ENCODE data around the gene DUOX2. TPM values are rescaled to one million over a fixed set of nuclear protein-coding genes. Genes with fewer than 3 reads are reported as not detected.
A peak's percentile ranks its signal among the peaks of the same experiment; 100 is the strongest.
"Not testable (repeated sequence)": the region's sequence is repeated elsewhere in the genome, so short reads cannot be mapped to it uniquely, and the experiment has no call there.

Gene DUOX2
- total and polyA plus RNA-seq, 11 donors, result 0.02 to 1.4 (median 0.11) TPM

DNA sequence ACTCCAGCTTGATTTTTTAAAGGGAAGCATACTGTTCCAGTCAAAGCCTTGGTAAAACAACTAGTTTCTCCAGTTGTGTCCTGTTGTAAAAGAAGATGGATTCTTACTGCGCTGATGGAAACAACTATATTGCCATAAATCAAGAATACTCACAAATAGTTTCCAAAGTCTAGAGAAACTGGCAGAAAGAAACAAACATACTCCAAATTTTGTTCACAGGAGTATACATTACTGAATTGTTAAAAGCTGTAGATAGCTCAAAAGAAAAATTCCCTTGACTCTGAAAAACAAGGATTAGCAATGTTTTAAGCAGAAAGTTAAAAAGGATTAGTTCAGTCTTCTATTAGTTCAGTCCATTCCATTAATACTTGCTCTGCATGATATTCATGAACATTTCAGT lies 63.4 kb downstream of the DUOX2 start:
- Histone ChIP-seq H3K9me3 (peaks cover 0 to 6% (median 0%) of the 10 kb centered on the region in 12 donors), H3K27me3 (no peaks in the 10 kb centered on the region), H3K27ac (no peak overlapping the region), H3K4me1 (peaks cover 0 to 7% (median 0%) of the 10 kb centered on the region in 12 donors), H3K4me3 (no peak overlapping the region), H3K36me3 (peaks cover 0 to 6% (median 0%) of the 10 kb centered on the region in 9 donors)
- ATAC-seq (no peak), DNase-seq (no peak)
- intact Hi-C loops (cut with DNase I), result no loop called here
- WGBS, 4 donors, result 99 to 100% (median 100%) methylated on average over 1 of the region's 1 CpG
- TF ChIP-seq CTCF (IDR thresholded peaks at IDR 0.05), result no peak
- TF ChIP-seq POLR2A (IDR thresholded peaks at IDR 0.05), result no peak

GRCh38 chr15:45048794-45049631 lies 65.0 kb downstream of the DUOX2 start:
- DNase-seq, result peak in 2 of 5 donors; percentile 20 to 21
- ATAC-seq, result peak in 3 of 4 donors; percentile 51 to 86 (median 85)
- H3K27me3 ChIP-seq, result no peaks in the 10 kb centered on the region
- H3K36me3 ChIP-seq, result peaks cover 0 to 12% (median 0%) of the 10 kb centered on the region in 9 donors
- intact Hi-C loops (cut with DNase I), result no loop called here
- no peak overlapping the region for H3K4me3 ChIP-seq
- 41 to 52% (median 50%) methylated on average over 7 of the region's 7 CpGs for WGBS, 4 donors
- H3K4me1 ChIP-seq, result peaks cover 0 to 7% (median 0%) of the 10 kb centered on the region in 12 donors
- peaks cover 0 to 6% (median 0%) of the 10 kb centered on the region in 12 donors for H3K9me3 ChIP-seq
- peak overlapping the region in 4 of 12 donors; percentile 7 to 84 (median 18) for H3K27ac ChIP-seq
- no peak for TF ChIP-seq CTCF (IDR thresholded peaks at IDR 0.05)
- TF ChIP-seq POLR2A (IDR thresholded peaks at IDR 0.05), result no peak

GRCh38 chr15:45048449-45048793 lies 65.6 kb downstream of the DUOX2 start:
- DNase-seq; H3K27me3 ChIP-seq; H3K4me3 ChIP-seq; H3K9me3 ChIP-seq; H3K4me1 ChIP-seq; intact Hi-C loops (cut with DNase I): not testable (repeated sequence)
- Histone ChIP-seq H3K36me3 (peaks cover 0 to 12% (median 0%) of the 10 kb centered on the region in 9 donors), H3K27ac (peak overlapping the region in 1 of 12 donors; percentile 84)
- 78 to 83% (median 78%) methylated on average over 4 of the region's 4 CpGs for WGBS, 4 donors
- ATAC-seq, result peak in 1 of 4 donors; percentile 14

GRCh38 chr15:45044270-45044669 lies 69.7 kb downstream of the DUOX2 start:
- WGBS, 4 donors, result 100% methylated on average over 1 of the region's 1 CpG; no CpG with 5 or more reads in 2 of the 4 donors
- H3K4me1 ChIP-seq; ATAC-seq; DNase-seq; H3K9me3 ChIP-seq; intact Hi-C loops (cut with DNase I); H3K27ac ChIP-seq; H3K27me3 ChIP-seq; H3K4me3 ChIP-seq: not testable (repeated sequence)
- H3K36me3 ChIP-seq, result peaks cover 0 to 12% (median 0%) of the 10 kb centered on the region in 9 donors

DNA sequence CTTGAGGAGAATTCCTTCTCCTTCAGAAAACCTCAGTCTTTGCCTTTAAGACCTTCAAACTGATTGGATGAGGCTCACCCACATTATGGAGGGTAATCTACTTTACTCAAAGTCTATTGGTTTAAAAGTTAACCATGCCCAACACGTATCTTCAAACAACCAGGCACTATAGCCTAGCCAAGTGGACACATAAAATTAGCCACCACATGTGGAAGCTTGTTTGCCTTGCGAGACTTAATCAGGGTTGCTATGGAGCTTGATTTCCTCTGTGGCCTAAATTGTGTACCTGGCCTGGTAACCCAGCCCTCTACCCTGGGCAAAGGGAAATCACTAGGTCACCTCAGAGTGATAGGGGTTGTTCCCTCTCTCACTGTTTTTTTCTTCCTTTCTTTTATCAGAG lies 71.1 kb downstream of the DUOX2 start:
- H3K27ac ChIP-seq; H3K27me3 ChIP-seq; H3K4me3 ChIP-seq; H3K4me1 ChIP-seq; DNase-seq; ATAC-seq; intact Hi-C loops (cut with DNase I); H3K9me3 ChIP-seq: not testable (repeated sequence)
- peaks cover 0 to 12% (median 0%) of the 10 kb centered on the region in 9 donors for H3K36me3 ChIP-seq
- WGBS, 4 donors, result 17 to 98% (median 83%) methylated on average over 1 to 2 of the region's 2 CpGs; no CpG with 5 or more reads in 1 of the 4 donors

Other genes starting within 250 kb of the DUOX2 start
- gene TERB2, start 157.5 kb downstream of the DUOX2 start, total RNA-seq, result not detected
- gene TERB2, start 157.5 kb downstream of the DUOX2 start, polyA plus RNA-seq, result not detected
- gene SORD, start 91.0 kb downstream of the DUOX2 start, total RNA-seq, result 10 to 100 TPM in 5 of 9 donors, 1 to 10 TPM in 4; 5.7 to 16.7 (median 11.0) TPM
- gene SORD, start 91.0 kb downstream of the DUOX2 start, polyA plus RNA-seq, result 1 to 10 TPM; 3.4 to 6.4 TPM
- not detected for gene DUOXA2, start 154 bp upstream of the DUOX2 start, total RNA-seq
- under 1 TPM in 1 of 2 donors, not detected in 1; 0.03 TPM for gene DUOXA2, start 154 bp upstream of the DUOX2 start, polyA plus RNA-seq
- 1 to 10 TPM in 1 of 9 donors, under 1 TPM in 5, not detected in 3; 0.21 to 1.3 (median 0.31) TPM for gene DUOXA1, start 15.7 kb upstream of the DUOX2 start, total RNA-seq
- gene DUOXA1, start 15.7 kb upstream of the DUOX2 start, polyA plus RNA-seq, result under 1 TPM; 0.11 to 0.53 TPM
- 1 to 10 TPM in 1 of 9 donors, under 1 TPM in 8; 0.19 to 1.6 (median 0.52) TPM for gene DUOX1, start 15.8 kb upstream of the DUOX2 start, total RNA-seq
- under 1 TPM; 0.11 to 0.95 TPM for gene DUOX1, start 15.8 kb upstream of the DUOX2 start, polyA plus RNA-seq
- 1 to 10 TPM; 2.4 to 7.9 (median 3.9) TPM for gene SHF, start 73.8 kb upstream of the DUOX2 start, total RNA-seq
- 1 to 10 TPM; 1.9 to 4.6 TPM for gene SHF, start 73.8 kb upstream of the DUOX2 start, polyA plus RNA-seq
- not detected for gene SLC28A2, start 138.1 kb upstream of the DUOX2 start, total RNA-seq
- gene SLC28A2, start 138.1 kb upstream of the DUOX2 start, polyA plus RNA-seq, result not detected

Measured in heart left ventricle (tissue), 16 donors.